ENCODE data around the gene FNIP2. TPM values are rescaled to one million over a fixed set of nuclear protein-coding genes. Genes with fewer than 3 reads are reported as not detected.

The FNIP2 gene
- total and polyA plus RNA-seq, 10 of the 15 experiments (the other 5 are each of a cell fraction or from before 2014, with no cell fraction given): 0.03 to 0.38 (median 0.15) TPM

- TF ChIP-seq BCLAF1 (IDR thresholded peaks at IDR 0.05) (no peak), ETV6 (conservative IDR thresholded peaks at IDR 0.05 in 1 of 2, IDR thresholded peaks at IDR 0.05 in 1 of 2; ENCODE audit: borderline replicate concordance in 1 of 2, low read depth in 1 of 2) (no peak), MYC (IDR thresholded peaks at IDR 0.05; ENCODE audit: insufficient read depth, insufficient read length, insufficient replicate concordance, low read length, severe bottlenecking) (no peak), TARDBP (IDR thresholded peaks at IDR 0.05; ENCODE audit: borderline replicate concordance) (no peak), IRF5 (IDR thresholded peaks at IDR 0.05; ENCODE audit: borderline replicate concordance) (no peak), CHD1 (IDR thresholded peaks at IDR 0.05; ENCODE audit: low read depth, low read length) (no peak), HDAC2 (IDR thresholded peaks at IDR 0.05) (no peak)
- TF ChIP-seq, protein P1, sequence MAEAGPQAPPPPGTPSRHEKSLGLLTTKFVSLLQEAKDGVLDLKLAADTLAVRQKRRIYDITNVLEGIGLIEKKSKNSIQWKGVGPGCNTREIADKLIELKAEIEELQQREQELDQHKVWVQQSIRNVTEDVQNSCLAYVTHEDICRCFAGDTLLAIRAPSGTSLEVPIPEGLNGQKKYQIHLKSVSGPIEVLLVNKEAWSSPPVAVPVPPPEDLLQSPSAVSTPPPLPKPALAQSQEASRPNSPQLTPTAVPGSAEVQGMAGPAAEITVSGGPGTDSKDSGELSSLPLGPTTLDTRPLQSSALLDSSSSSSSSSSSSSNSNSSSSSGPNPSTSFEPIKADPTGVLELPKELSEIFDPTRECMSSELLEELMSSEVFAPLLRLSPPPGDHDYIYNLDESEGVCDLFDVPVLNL (IDR thresholded peaks at IDR 0.05; ENCODE audit: low read depth, low read length): no peak
- TF ChIP-seq, protein P2, sequence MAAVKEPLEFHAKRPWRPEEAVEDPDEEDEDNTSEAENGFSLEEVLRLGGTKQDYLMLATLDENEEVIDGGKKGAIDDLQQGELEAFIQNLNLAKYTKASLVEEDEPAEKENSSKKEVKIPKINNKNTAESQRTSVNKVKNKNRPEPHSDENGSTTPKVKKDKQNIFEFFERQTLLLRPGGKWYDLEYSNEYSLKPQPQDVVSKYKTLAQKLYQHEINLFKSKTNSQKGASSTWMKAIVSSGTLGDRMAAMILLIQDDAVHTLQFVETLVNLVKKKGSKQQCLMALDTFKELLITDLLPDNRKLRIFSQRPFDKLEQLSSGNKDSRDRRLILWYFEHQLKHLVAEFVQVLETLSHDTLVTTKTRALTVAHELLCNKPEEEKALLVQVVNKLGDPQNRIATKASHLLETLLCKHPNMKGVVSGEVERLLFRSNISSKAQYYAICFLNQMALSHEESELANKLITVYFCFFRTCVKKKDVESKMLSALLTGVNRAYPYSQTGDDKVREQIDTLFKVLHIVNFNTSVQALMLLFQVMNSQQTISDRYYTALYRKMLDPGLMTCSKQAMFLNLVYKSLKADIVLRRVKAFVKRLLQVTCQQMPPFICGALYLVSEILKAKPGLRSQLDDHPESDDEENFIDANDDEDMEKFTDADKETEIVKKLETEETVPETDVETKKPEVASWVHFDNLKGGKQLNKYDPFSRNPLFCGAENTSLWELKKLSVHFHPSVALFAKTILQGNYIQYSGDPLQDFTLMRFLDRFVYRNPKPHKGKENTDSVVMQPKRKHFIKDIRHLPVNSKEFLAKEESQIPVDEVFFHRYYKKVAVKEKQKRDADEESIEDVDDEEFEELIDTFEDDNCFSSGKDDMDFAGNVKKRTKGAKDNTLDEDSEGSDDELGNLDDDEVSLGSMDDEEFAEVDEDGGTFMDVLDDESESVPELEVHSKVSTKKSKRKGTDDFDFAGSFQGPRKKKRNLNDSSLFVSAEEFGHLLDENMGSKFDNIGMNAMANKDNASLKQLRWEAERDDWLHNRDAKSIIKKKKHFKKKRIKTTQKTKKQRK (IDR thresholded peaks at IDR 0.05; ENCODE audit: low read depth, low read length): no peak
- TF ChIP-seq, protein P3, sequence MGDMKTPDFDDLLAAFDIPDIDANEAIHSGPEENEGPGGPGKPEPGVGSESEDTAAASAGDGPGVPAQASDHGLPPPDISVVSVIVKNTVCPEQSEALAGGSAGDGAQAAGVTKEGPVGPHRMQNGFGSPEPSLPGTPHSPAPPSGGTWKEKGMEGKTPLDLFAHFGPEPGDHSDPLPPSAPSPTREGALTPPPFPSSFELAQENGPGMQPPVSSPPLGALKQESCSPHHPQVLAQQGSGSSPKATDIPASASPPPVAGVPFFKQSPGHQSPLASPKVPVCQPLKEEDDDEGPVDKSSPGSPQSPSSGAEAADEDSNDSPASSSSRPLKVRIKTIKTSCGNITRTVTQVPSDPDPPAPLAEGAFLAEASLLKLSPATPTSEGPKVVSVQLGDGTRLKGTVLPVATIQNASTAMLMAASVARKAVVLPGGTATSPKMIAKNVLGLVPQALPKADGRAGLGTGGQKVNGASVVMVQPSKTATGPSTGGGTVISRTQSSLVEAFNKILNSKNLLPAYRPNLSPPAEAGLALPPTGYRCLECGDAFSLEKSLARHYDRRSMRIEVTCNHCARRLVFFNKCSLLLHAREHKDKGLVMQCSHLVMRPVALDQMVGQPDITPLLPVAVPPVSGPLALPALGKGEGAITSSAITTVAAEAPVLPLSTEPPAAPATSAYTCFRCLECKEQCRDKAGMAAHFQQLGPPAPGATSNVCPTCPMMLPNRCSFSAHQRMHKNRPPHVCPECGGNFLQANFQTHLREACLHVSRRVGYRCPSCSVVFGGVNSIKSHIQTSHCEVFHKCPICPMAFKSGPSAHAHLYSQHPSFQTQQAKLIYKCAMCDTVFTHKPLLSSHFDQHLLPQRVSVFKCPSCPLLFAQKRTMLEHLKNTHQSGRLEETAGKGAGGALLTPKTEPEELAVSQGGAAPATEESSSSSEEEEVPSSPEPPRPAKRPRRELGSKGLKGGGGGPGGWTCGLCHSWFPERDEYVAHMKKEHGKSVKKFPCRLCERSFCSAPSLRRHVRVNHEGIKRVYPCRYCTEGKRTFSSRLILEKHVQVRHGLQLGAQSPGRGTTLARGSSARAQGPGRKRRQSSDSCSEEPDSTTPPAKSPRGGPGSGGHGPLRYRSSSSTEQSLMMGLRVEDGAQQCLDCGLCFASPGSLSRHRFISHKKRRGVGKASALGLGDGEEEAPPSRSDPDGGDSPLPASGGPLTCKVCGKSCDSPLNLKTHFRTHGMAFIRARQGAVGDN (IDR thresholded peaks at IDR 0.05): no peak
These were observed 76.7 kb downstream of the FNIP2 start (continued) for GRCh38 chr4:158845311-158846041.

Measured in GM12878 (cell line).